T47D (cell line): ENCODE results near the gene PAK1.
A peak's percentile ranks its signal among the peaks of the same experiment; 100 is the strongest.
"Not testable (repeated sequence)": the region's sequence is repeated elsewhere in the genome, so short reads cannot be mapped to it uniquely, and the experiment has no call there.

Source experiments
- DNase-seq, 2 experiments: peaks; one replicate each; pipeline versions ENCODE4 v3.0.0 to v3.0.0-alpha.2; 2011 to 2012; ENCODE audit warnings: low read depth in 1 of 2, low spot score in 1 of 2
- JUND ChIP-seq: IDR thresholded peaks from 2 replicates; pipeline ENCODE4 v1.6.1; 2012; ENCODE audit warnings: low read depth
- in situ Hi-C: cut with HindIII; loops from 2 replicates; pipeline ENCODE4 v1.10.0; 2016; ENCODE audit warnings: low sequenced_read_pairs, low pct_unique_long_range_greater_than_20kb

PAK1 gene

DNA sequence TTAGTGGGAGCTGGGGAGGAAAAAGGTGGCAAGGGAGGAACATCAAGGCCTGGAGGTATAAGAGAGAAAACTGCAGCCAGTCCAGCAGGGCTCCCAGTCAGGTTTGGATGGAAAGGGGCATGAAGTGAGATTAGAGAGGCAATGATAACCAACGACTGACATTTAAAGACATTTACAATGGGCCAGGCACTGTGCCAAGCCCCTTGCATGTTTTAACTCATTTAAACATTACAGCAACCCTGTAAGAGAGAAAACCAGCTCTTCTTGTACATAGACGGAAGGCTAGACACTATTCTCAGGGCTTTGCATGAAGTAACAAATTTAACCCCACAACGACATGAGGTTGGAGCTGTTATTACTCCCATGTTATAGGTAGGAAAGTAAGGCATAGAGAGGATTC lies 32.1 kb upstream of the PAK1 start:
- TF ChIP-seq JUND, result no peak
- in situ Hi-C loops, result no loop called here
- no peak for DNase-seq

DNA sequence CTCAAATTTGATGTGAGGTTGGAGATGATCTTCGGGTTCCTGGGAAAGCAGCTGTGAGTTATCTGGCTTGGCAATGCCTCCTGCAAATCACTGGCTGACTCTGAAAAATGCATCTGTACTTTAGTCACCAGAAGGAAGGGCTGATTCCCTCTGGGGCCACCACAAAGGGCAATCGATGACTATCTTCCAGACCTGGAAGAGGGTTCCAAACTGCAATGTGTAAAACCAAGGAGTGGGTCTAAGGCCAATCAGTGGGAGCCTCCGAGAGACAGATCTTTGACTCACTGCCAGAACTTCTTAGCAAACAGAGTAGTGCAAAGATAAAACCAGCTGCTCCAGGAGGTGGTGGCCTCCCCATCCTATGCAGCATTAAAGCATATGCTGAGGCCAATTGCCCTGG lies 29.1 kb upstream of the PAK1 start:
- no peak for DNase-seq
- in situ Hi-C loops, result no loop called here
- TF ChIP-seq JUND, result no peak

DNA sequence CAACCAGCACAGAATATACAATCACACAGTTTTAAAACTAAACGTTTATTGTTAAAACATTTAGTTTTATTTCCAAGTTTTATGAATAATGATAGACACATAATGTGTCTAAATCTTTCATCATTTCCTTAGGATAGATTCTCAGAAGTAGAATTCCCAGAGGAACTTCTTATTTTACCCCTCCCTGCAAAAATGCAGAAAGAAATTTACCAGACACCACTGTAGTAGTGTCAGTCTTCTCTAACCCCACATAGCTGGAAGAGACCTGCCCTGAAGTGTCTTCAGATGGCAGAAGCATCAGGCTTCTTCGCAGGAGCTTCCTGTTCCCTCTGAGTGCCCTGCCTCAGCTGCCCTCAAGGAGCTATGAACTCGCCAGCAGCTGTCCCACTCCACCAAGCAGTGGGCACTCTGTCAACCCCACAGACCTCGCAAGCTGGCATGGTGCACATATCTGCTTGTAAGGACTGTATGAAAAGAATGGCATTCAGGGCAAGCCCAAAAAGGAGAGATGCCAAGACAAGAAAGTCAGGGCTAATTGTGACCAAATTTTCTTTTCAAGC lies 28.5 kb upstream of the PAK1 start:
- DNase-seq, result no peak
- no peak for TF ChIP-seq JUND
- in situ Hi-C loops, result no loop called here

DNA sequence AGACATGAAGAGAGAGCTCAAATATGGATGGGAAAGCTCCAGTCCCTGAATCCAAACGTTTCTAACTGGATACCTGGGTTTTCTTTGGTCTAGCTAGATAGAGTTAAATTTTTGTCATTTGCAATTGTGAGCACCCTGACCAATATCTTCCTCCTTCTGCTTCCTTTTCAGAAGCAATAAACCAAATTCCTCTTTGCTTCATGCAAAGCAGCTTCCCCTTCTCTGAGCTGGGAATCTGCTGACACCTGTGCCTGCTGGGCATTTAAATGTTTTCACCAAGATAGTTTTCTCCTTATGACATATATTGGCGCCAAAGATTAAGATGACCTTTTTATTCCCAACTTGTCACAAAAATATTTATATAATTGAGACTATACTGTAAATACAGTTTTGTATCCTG lies 27.9 kb upstream of the PAK1 start:
- no peak for DNase-seq
- TF ChIP-seq JUND, result no peak
- in situ Hi-C loops, result no loop called here

DNA sequence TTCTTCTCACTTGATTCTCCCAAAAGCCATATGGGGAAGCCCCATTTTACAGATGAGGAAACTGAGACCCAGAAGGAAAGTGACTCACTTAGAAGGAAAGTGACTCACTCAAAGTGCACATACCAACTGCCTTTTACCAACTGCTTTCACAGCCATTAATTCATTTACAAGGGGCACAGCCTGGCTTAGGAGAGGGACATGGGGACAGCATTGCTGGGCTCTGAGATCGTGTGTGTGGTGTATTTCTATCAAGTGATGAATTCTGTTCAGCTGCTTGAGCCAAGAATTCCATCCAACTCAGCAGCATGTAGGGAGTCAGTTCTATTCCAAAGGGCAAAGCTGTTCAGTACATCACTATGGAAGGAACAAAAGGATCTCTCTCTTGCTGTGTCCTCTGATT lies 23.5 kb upstream of the PAK1 start:
- no peak for DNase-seq
- no peak for TF ChIP-seq JUND
- in situ Hi-C loops, result no loop called here

DNA sequence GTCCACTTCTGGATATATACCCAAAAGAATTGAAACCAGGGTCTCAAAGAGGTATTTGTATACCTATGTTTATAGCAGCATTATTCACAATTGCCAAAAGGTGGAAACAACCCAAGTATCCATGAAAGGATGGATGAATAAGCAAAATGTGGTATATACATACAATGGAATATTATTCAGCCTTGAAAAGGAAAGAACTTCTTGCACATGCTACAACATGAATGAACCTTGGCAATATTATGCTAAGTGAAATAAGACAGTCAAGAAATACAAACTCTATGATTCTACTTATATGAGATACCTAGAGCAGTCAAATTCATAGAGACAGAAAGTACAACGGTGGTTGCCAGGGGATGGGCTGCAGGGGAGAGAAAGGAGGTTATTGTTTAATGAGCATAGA lies 21.6 kb upstream of the PAK1 start:
- in situ Hi-C loops, result no loop called here
- no peak for DNase-seq
- no peak for TF ChIP-seq JUND

DNA sequence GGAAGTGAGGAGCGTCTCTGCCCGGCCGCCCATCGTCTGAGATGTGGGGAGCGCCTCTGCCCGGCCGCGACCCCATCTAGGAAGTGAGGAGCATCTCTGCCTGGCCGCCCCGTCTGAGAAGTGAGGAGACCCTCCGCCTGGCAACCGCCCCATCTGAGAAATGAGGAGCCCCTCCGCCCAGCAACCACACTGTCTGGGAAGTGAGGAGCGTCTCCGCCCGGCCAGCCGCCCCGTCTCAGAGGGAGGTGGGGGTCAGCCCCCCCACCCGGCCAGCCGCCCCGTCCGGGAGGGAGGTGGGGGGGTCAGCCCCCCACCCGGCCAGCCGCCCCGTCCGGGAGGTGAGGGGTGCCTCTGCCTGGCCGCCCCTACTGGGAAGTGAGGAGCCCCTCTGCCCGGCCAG lies 16.1 kb upstream of the PAK1 start:
- in situ Hi-C loops, DNase-seq: not testable (repeated sequence)

DNA sequence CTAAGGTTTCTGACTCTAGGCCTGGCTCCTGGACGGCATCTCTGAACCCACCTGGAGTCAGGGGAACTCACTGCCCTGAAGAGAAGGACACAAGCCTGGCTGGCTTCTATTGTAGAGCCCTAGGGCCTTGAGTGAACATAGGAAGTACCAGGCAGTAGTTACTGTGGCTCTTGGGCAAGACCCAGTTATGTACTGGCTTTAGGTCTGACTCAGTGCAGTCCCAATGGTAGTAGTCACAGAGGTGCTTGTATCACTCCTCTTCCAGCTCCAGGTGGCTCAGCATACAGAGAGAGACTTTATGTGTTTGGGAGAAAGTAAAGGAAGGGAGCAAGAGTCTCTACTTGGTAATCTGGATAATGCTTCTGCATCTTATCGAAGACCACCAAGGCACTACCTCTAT lies 13.9 kb upstream of the PAK1 start:
- in situ Hi-C loops, result no loop called here
- DNase-seq, result no peak
- no peak for TF ChIP-seq JUND

DNA sequence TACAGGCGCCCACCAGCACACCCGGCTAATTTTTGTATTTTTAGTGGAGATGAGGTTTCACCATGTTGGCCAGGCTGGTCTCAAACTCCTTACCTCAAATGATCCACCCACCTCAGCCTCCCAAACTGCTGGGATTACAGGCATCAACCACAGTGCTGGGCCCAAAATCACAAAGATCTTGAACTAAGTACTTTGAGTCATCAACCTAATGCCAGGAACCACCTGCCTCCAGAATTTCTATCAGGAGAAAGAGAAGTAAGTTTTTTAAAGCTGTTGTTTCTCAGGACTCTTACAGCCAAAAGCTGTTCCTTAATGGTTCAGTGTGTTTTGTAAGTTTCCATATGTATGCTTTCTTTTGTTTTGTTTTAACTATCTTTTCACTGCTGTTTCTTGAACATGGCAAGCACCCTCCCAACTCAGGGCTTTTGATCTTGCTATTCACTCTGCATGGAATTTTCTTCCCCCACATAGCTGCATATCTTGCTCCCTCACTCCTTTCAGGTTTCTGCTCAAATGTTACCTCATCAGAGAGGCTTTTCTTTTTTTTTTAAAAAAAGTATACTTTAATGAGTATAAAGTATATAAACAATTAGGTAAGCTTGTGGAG lies 6.0 kb upstream of the PAK1 start:
- in situ Hi-C loops, result no loop called here

DNA sequence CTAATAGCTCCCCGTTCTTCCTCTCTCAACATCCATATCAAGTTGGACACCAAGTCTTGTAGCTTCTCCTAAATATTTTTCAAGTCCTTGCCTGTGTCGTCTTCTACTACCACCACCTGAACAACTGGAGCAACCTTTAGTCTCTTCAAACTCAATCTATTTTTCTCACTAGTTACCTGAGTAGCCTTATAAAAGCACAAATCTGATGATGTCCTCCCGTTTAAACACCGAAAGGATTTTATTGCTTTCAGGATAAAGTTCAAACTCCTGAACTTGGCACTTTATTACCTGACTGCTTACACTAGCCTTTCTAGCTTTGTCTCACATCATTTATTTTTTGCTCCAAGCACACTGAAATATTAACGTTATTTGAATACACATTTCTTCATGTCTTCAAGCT lies 1.3 kb upstream of the PAK1 start:
- in situ Hi-C loops, result no loop called here
- DNase-seq, result no peak
- TF ChIP-seq JUND, result no peak

More for the DNA sequence above, 6.0 kb upstream of the PAK1 start:
- no peak for DNase-seq
- no peak for TF ChIP-seq JUND

DNA sequence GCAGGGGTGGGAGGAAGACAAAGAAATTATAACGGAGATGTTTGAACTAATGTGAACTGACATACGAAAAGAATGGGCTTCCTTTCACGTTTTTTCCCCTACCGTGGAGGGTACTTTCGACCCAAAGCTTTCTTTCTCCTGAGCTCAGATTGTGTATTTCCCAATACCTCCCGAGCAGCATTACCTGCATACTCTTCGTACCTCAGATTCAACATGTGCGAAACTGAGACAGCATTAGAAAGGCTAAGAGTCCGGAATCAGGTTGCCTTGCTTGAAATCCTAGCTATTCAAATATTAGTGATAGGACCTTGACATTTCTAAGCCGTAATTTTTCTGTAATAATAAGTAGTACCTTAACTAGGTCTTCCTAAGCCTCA lies 778 bp upstream of the PAK1 start:
- no peak for DNase-seq
- in situ Hi-C loops, result no loop called here
- no peak for TF ChIP-seq JUND

DNA sequence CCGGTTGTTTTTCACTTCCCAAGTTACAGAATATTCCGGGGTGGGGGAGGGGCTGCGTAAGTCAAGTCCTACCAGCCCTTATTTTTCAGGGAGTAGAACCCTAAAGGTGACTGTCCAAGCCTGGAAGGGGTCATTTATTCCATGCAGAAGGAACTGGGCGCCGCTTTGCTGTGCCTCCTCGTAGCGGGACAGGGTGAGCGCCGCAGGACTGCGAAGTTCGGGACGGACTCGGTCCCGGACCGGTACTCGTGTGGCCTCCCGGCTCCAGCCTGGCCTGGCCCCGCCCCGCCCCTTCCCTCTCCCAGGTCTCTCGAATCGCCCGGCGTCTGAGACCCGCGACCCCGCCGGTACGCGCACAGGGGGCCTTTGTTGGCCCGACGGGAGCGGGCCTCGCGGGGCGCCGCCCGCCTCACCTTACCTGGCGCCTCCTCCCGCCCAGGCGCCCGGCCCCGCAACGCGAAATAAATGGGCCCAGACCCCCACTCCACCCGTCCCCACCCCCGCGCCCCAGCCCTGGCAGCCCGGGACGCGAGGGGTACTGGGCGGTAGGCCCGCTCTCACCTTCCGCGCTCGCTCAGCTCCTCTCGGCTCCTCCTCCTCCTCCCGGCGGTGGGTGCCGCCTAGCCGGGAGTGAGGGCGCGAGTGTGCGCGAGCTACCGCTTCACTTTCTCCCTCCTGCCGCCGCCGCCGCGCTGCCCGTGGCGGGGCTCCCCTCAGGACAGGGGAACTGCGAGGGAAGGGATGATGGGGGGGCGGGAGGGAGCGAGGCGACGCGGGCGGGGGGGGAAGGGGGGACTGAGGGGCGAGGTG lies 698 bp downstream of the PAK1 start:
- in situ Hi-C loops, result no loop called here

DNA sequence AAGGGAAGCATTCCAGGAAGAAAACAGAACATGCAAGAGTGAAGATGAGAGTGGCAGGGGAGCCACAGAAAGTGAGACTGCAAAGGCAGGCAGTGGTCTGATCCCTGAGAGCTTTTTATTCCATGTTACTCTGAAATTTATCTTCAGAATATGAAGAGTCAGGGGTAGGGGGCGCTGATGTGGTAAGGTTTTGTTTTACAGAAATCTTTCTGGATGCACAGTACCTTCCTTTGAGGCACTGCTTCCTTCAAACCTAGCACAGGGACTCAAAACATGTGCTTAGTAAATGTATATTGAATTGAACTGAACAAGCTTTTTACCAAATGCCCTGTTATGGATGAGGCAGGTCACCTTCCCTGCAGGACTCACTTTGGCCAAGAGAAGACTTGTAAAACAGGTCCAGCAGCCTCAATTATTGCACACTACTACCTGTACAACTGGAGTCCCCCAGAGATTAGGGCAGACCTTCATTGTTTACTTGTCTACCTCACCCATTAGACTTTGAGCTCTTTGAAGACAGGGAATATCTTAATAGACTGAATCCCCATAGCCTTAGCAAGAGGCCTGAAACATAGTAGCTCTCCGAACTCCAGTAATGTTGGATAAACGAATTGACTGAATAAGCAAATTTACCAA lies 2.2 kb downstream of the PAK1 start:
- DNase-seq, result peak in 1 of 2 experiments; percentile 84
- in situ Hi-C loops, result no loop called here
- no peak for TF ChIP-seq JUND

More for the DNA sequence above, 698 bp downstream of the PAK1 start:
- DNase-seq, result peak; percentile 65 to 66
- no peak for TF ChIP-seq JUND

DNA sequence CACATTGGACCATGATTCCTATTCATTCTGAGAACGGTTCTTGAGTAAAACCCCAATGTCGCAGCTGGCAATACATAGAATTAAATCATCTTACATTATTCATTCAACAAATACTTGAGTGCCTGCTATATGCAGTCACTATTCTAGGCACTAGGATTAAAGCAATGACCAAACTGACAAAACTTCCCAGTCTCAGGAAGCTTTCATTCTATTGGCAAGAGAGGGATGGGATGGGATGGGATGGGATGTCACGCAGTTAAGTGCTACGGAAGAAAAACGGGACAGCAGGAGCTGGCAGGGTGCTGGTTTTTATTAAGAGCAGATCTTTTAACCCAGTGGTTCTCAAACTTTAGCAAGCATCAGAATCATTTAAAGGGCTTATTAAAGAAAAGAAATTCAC lies 2.9 kb downstream of the PAK1 start:
- DNase-seq, result no peak
- in situ Hi-C loops, result no loop called here
- no peak for TF ChIP-seq JUND
